Esophagus muscularis mucosa (tissue), 4 donors: Measurements from ENCODE around the gene GOLGA6L4. TPM values are rescaled to one million over a fixed set of nuclear protein-coding genes. Genes with fewer than 3 reads are reported as not detected.
"Not testable (repeated sequence)": the region's sequence is repeated elsewhere in the genome, so short reads cannot be mapped to it uniquely, and the experiment has no call there.

ENCODE experiments used
- DNase-seq: peaks from one replicate; pipeline ENCODE4 v3.0.0-alpha.2; 2017; ENCODE audit errors: extremely low spot score
- H3K27ac ChIP-seq, 4 donors: fragments of 200-600 bp; sonication (generic); replicated peaks in 1 of 4; 1 replicate in 3 of 4; 2 replicates in 1 of 4; pipeline ENCODE4 v1.5.1; 2016 to 2019; ENCODE audit warnings: mild to moderate bottlenecking in 1 of 4
- H3K27me3 ChIP-seq, 4 donors: fragments of 200-600 bp; sonication (generic); one replicate each; pipeline versions ENCODE4 v1.5.1 to v1.6.0; 2016 to 2019
- H3K36me3 ChIP-seq, 4 donors: fragments of 200-600 bp; sonication (generic); one replicate each; pipeline ENCODE4 v1.5.1; 2016 to 2019
- H3K4me1 ChIP-seq, 4 donors: fragments of 200-600 bp; sonication (generic); one replicate each; pipeline ENCODE4 v1.5.1; 2016 to 2019
- H3K4me3 ChIP-seq, 4 donors: fragments of 200-600 bp; sonication (generic); 1 replicate in 2 of 4; 2 replicates in 2 of 4; pipeline ENCODE4 v1.5.1; 2016 to 2019; ENCODE audit warnings: mild to moderate bottlenecking in 4 of 4, moderate library complexity in 1 of 4
- H3K9me3 ChIP-seq, 4 donors: fragments of 200-600 bp; sonication (generic); 1 replicate in 3 of 4; 2 replicates in 1 of 4; pipeline ENCODE4 v1.5.1; 2016 to 2019
- CTCF ChIP-seq, 3 experiments: fragments of 200-600 bp in 2 of 3; fragments of 450-650 bp in 1 of 3; sonication (generic) in 2 of 3; IDR thresholded peaks; one replicate each; pipeline ENCODE4 v1.5.1; 2017 to 2019; ENCODE audit warnings: antibody characterized with exemption in 3 of 3, mild to moderate bottlenecking in 2 of 3, moderate library complexity in 1 of 3
- WGBS: methylation state at CpG from one replicate; pipeline ENCODE4 v1.1.5; 2018; 5-methylcytosine and 5-hydroxymethylcytosine counted together
- intact Hi-C: fragments of 100-400 bp; cut with DNase I; formaldehyde crosslinking; loops from one replicate; pipeline ENCODE4 v1.15.1; 2023
- small RNA-seq, 3 donors: library from RNA; depleted of rRNA; stranded (forward); fragments of <200 nt; gene quantifications; one replicate each; pipeline ENCODE3, GENCODE V24; 2016
- total RNA-seq, 4 donors: library from RNA; depleted of rRNA; stranded (reverse); fragments of >200 nt; gene quantifications; one replicate each; pipeline versions ENCODE4 v1.1.0 to v1.2.1, GENCODE V29; 2016

The GOLGA6L4 gene
- 1 to 10 TPM in 3 of 4 donors, under 1 TPM in 1; 0.50 to 4.2 (median 1.7) TPM for total RNA-seq

- intact Hi-C loops, H3K4me3 ChIP-seq, H3K27me3 ChIP-seq, DNase-seq, H3K36me3 ChIP-seq, H3K27ac ChIP-seq, H3K9me3 ChIP-seq, H3K4me1 ChIP-seq: not testable (repeated sequence)
- WGBS: no CpG with 5 or more reads among the region's 13 CpGs
These were observed at the start of gene GOLGA6L4 for GRCh38 chr15:84235573-84235972. Gene GOLGA6L4 (plus strand): TSS chr15:84235773. CDS start chr15:84235835, 62 bp downstream.

GRCh38 chr15:84192982-84193381 is 42.6 kb upstream of the GOLGA6L4 start:
- H3K27ac ChIP-seq, H3K36me3 ChIP-seq, H3K9me3 ChIP-seq, DNase-seq, H3K27me3 ChIP-seq, intact Hi-C loops, H3K4me1 ChIP-seq, H3K4me3 ChIP-seq: not testable (repeated sequence)
- no CpG with 5 or more reads among the region's 5 CpGs for WGBS

- H3K4me1 ChIP-seq, H3K27me3 ChIP-seq, H3K27ac ChIP-seq, DNase-seq, H3K4me3 ChIP-seq, H3K9me3 ChIP-seq, H3K36me3 ChIP-seq, intact Hi-C loops: not testable (repeated sequence)
- no CpG with 5 or more reads among the region's 8 CpGs for WGBS
These were observed 40.0 kb upstream of the GOLGA6L4 start for GRCh38 chr15:84195603-84196002.

- intact Hi-C loops, H3K27ac ChIP-seq, H3K27me3 ChIP-seq, H3K4me1 ChIP-seq, H3K36me3 ChIP-seq, DNase-seq, H3K4me3 ChIP-seq, H3K9me3 ChIP-seq: not testable (repeated sequence)
- WGBS: no CpG with 5 or more reads among the region's 14 CpGs
These were observed 38.9 kb upstream of the GOLGA6L4 start for GRCh38 chr15:84196530-84197188.

- H3K4me1 ChIP-seq, DNase-seq, H3K9me3 ChIP-seq, intact Hi-C loops, H3K27me3 ChIP-seq, H3K4me3 ChIP-seq, H3K36me3 ChIP-seq, H3K27ac ChIP-seq: not testable (repeated sequence)
- no CpG with 5 or more reads among the region's 16 CpGs for WGBS
These were observed 35.7 kb upstream of the GOLGA6L4 start for GRCh38 chr15:84199865-84200264.

GRCh38 chr15:84246441-84246840 is 10.9 kb downstream of the GOLGA6L4 start:
- H3K36me3 ChIP-seq, H3K9me3 ChIP-seq, H3K27me3 ChIP-seq, H3K4me1 ChIP-seq, H3K4me3 ChIP-seq, H3K27ac ChIP-seq, intact Hi-C loops, DNase-seq: not testable (repeated sequence)
- peak in 1 of 3 experiments; percentile 16 for TF ChIP-seq CTCF (IDR thresholded peaks at IDR 0.05)
- no CpG with 5 or more reads among the region's 7 CpGs for WGBS

Small RNA genes within 50 kb of the gene (small RNA-seq; reads per million reads assigned to genes)
- gene RN7SL331P: 0 reads per million in 3 donors
- 0 reads per million in 3 donors for gene UBE2Q2P8
